ENCODE data around the gene TMEM158.

Gene TMEM158

DNA sequence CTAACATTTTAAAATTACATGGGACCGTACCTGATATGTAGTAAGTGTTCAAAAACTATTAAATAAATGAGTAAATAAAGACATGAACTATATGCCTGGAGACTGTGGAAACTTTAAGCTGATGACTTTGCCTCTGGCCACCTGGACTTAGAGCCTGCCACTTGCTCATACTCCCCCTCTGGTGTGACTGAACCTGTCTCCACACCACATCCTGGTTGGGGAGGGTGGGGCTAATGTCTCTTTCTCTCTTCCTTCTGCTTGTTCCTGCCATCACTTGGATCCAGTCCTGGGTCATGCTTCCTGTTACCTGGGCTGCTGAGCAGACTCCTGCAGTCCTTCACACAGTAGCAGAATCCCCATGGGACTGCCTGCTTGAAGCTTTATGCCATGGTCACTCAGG lies 8.2 kb upstream of the TMEM158 start:
- TF ChIP-seq, protein P1, sequence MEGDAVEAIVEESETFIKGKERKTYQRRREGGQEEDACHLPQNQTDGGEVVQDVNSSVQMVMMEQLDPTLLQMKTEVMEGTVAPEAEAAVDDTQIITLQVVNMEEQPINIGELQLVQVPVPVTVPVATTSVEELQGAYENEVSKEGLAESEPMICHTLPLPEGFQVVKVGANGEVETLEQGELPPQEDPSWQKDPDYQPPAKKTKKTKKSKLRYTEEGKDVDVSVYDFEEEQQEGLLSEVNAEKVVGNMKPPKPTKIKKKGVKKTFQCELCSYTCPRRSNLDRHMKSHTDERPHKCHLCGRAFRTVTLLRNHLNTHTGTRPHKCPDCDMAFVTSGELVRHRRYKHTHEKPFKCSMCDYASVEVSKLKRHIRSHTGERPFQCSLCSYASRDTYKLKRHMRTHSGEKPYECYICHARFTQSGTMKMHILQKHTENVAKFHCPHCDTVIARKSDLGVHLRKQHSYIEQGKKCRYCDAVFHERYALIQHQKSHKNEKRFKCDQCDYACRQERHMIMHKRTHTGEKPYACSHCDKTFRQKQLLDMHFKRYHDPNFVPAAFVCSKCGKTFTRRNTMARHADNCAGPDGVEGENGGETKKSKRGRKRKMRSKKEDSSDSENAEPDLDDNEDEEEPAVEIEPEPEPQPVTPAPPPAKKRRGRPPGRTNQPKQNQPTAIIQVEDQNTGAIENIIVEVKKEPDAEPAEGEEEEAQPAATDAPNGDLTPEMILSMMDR (conservative IDR thresholded peaks at IDR 0.05; ENCODE audit: low read length) = no peak
- H3K4me3 ChIP-seq (ENCODE audit: low read length) = no peak overlapping the region
- DNase-seq (ENCODE audit: low read depth) = no peak

DNA sequence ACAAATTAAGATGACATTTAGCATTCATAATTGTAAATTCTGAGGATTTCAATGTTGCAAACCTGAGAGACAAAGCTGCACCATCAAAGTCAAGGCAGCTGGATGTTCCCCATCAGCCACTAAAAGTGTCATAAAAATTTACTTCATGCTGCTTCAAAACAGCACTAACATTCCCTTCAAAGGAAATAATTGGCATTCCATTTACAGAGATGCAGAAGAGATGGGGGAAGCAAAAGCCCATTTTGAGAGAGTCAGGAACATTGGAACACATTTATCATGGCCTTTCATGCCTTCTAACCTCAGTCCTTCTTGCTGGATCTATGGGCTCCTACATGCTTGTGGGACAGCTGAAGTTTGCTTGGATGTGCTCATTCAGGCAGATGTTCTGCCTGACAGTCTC lies 6.4 kb upstream of the TMEM158 start:
- DNase-seq (ENCODE audit: low read depth) = peak; percentile 78
- TF ChIP-seq, protein P1 (conservative IDR thresholded peaks at IDR 0.05; ENCODE audit: low read length) = no peak
- no peak overlapping the region for H3K4me3 ChIP-seq (ENCODE audit: low read length)

DNA sequence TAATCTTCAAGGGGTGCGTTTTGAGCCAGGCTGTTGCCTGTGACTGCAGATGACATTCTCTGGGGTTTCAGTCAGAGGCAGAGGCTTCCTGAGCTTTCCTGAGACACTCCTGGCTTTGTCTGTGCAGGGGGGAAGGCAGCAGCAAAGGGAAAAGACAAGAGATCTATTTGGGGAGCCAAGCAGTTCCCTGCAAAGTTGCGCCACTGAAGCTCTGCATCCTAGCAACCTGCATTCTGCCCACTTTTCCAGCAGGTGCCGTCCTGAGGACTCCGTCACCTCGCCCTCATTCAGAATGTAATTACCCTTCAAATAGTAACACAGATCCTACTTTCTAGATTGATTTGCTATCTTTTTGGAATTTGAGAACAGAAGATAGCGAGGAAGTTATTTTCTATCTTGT lies 1.9 kb upstream of the TMEM158 start:
- H3K4me3 ChIP-seq (ENCODE audit: low read length) = no peak overlapping the region
- TF ChIP-seq, protein P1 (conservative IDR thresholded peaks at IDR 0.05; ENCODE audit: low read length) = no peak
- DNase-seq (ENCODE audit: low read depth) = no peak

DNA sequence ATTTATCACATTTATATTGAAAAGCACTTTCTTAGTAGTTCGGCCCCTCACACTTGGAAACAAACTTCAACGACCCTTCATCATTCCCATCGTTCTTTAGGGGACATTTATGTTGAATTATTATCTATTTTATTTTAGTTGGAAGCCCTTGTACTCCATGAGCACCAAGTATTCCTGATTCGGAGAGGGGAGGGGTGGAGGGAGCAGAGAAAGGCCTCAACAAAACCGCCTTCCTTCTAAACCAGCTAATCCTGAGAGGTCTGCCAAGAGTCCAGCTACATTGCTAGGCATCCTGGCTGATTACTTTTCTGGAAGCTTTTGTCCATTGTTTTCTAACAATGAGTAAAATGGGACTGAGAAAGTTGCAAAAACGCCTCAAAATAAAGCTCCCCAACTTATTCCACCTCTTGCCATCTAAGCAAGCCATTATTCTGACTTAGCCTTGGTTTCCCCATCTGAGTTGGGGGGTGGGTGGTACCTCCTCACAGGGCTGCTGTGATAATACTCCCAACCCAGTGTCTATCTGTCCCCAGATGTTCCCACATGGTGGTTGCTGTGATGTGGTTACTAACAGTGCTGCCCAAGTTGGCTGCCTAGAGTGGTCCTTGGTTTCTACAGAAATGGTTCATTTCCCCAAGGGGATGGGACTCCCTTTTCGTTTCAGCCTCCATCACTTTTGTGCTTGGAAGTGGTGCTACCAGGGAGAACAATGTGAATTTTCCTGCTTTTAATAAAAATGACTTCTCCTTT lies 1.2 kb upstream of the TMEM158 start:
- TF ChIP-seq, protein P1 (conservative IDR thresholded peaks at IDR 0.05; ENCODE audit: low read length) = no peak
- H3K4me3 ChIP-seq (ENCODE audit: low read length) = no peak overlapping the region
- no peak for DNase-seq (ENCODE audit: low read depth)

DNA sequence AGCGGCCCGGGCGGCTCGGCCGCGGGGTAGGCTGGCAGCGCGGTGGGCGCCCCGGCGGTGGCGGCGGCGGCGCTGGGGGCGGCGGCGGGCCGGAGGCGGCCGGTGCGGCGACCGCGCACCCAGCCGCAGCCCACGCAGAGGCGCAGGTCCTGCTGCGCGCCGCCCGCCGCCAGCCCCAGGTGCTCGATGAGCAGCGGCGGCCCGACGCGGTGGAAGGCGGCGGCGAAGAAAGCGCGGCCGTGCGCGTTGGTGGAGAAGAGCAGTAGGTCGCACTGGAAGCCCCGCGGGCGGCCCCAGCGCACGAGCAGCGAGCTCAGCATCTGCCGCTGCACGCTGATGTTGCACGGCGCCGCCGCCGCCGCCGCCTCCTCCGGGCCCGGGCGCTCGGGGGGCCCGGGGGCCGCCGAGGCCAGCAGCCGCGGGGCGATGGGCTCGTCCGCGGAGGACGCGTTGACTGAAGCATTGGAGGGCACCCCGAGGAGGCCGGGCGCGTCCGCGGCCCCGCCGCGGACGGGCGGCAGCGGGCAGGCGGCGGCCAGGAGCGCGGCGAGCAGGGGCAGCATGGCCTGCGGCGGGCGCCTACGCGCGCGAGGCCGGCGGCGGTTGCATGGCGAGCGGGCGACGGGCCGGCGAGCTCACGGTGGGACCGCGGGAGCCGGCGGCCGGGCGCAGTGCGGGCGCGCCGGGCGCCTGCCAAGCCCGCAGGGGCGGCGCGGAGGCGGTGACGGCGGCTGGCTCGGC lies 452 bp downstream of the TMEM158 start:
- DNase-seq (ENCODE audit: low read depth) = peak; percentile 27
- TF ChIP-seq, protein P1 (conservative IDR thresholded peaks at IDR 0.05; ENCODE audit: low read length) = no peak

DNA sequence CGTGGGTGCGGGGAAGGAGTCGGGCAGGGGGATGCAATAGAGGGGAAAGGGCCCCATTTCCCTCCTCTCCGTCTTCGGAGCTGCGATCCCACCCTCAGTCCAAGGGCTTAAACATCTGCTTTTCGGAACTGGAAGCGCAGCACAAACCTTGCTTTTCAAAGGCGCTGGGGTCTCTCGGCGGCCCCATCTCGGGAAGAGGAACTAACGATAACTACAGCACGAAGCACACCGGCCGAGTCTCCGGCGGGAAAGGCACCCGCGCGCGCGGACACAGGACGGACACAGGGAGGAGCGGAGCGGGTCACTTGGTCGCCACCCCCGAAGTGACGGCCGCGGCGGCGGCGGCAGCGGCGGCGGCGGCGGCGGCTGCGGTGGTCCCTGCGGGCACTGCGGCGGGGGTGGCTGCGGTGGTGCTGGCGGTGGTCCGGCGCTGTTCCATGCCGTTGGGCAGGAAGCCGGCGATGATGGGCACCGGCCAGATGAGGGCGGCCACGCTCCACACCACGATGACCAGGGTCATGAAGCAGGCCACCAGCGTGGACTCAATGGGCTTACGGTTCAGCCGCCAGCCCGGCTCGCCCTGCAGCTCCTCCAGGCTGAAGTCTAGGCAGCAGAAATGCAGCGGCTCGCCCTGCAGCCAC lies 1.1 kb downstream of the TMEM158 start:
- H3K4me3 ChIP-seq (ENCODE audit: low read length) = peak overlapping the region; percentile 79
- TF ChIP-seq, protein P1 (conservative IDR thresholded peaks at IDR 0.05; ENCODE audit: low read length) = peak; percentile 60
- peak; percentile 73 for DNase-seq (ENCODE audit: low read depth)

More for the DNA sequence above, 452 bp downstream of the TMEM158 start:
- peak overlapping the region; percentile 79 for H3K4me3 ChIP-seq (ENCODE audit: low read length)
